ENCODE data around the gene DNAJA1. TPM values are rescaled to one million over a fixed set of nuclear protein-coding genes. Genes with fewer than 3 reads are reported as not detected.
"Not testable (repeated sequence)": the region's sequence is repeated elsewhere in the genome, so short reads cannot be mapped to it uniquely, and the experiment has no call there.

DNAJA1 gene
- total RNA-seq, 4 donors from 2014 or later = 34.5 to 50.0 (median 44.0) TPM

DNA sequence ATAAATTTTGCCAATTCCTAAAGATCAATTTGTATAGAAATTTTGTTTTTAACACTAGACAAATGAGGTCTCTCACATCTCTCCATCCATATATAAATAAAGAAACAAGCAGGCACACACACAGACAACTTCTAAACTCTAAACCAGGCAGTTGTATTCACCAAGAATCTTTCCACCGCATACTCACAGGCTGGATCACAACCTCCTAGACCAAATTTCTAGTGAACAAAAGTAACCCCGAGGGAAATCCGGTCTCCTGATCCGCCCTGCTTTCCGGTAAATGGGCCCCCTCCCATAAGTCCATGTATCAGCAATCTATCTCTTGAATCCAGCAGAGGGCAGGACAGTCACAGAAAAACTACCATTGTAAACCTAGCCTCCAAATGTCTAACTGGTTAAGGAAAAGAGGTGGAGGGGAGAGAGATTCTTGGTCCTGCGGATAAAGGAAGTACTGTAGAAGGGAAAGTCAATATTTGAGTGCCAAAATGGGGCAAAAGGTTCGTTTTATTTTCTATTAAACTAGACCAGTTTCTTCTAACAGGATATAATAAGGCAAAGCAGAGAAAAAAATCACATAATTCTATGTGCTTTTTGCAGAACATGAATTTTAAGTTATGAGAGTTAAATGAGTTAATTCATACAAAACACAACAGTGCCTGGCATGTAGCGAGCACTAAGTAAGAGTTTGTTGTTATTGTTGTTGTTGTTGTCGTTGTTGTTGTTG is 56.2 kb downstream of the DNAJA1 start:
- TF ChIP-seq, protein P1, sequence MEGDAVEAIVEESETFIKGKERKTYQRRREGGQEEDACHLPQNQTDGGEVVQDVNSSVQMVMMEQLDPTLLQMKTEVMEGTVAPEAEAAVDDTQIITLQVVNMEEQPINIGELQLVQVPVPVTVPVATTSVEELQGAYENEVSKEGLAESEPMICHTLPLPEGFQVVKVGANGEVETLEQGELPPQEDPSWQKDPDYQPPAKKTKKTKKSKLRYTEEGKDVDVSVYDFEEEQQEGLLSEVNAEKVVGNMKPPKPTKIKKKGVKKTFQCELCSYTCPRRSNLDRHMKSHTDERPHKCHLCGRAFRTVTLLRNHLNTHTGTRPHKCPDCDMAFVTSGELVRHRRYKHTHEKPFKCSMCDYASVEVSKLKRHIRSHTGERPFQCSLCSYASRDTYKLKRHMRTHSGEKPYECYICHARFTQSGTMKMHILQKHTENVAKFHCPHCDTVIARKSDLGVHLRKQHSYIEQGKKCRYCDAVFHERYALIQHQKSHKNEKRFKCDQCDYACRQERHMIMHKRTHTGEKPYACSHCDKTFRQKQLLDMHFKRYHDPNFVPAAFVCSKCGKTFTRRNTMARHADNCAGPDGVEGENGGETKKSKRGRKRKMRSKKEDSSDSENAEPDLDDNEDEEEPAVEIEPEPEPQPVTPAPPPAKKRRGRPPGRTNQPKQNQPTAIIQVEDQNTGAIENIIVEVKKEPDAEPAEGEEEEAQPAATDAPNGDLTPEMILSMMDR (IDR thresholded peaks at IDR 0.05) = peak in 1 of 3 donors; percentile 83
- no peak for TF ChIP-seq POLR2A (IDR thresholded peaks at IDR 0.05)
- 10 to 12% methylated on average over 9 of the region's 9 CpGs for WGBS, 2 donors
- peak; percentile 79 to 93 for DNase-seq (ENCODE audit: low spot score in 2 of 2)
- intact Hi-C loops (cut with DNase I; ENCODE audit: low total_unique reads) = loop anchor here (2.0 to 5.0 kb wide), 2 partner anchors 86 to 144 kb away; partner anchors contain the start of gene B4GALT1
- no peak overlapping the region for H3K4me3 ChIP-seq (ENCODE audit: low read depth, poor library complexity, severe bottlenecking)

- 73 to 76% methylated on average over 5 of the region's 5 CpGs for WGBS, 2 donors
- no peak for DNase-seq (ENCODE audit: low spot score in 2 of 2)
- intact Hi-C loops (cut with DNase I; ENCODE audit: low total_unique reads) = loop anchor here (5.0 kb wide), 1 partner anchor 85 kb away; the partner anchor contains the start of gene B4GALT1
- H3K4me3 ChIP-seq (ENCODE audit: low read depth, poor library complexity, severe bottlenecking) = no peak overlapping the region
- TF ChIP-seq, protein P1 (IDR thresholded peaks at IDR 0.05) = no peak
- TF ChIP-seq POLR2A (IDR thresholded peaks at IDR 0.05) = no peak
Observed at GRCh38 chr9:33082128-33082527, 57.1 kb downstream of the DNAJA1 start.

GRCh38 chr9:33082538-33083326 is 57.7 kb downstream of the DNAJA1 start:
- intact Hi-C loops (cut with DNase I; ENCODE audit: low total_unique reads) = loop anchor here (5.0 kb wide), 1 partner anchor 85 kb away; the partner anchor contains the start of gene B4GALT1
- no peak for DNase-seq (ENCODE audit: low spot score in 2 of 2)
- H3K4me3 ChIP-seq (ENCODE audit: low read depth, poor library complexity, severe bottlenecking) = no peak overlapping the region
- 58 to 59% methylated on average over 8 of the region's 8 CpGs for WGBS, 2 donors
- TF ChIP-seq, protein P1 (IDR thresholded peaks at IDR 0.05) = no peak
- no peak for TF ChIP-seq POLR2A (IDR thresholded peaks at IDR 0.05)

GRCh38 chr9:33085672-33086071 is 60.6 kb downstream of the DNAJA1 start:
- intact Hi-C loops (cut with DNase I; ENCODE audit: low total_unique reads); DNase-seq (ENCODE audit: low spot score in 2 of 2); H3K4me3 ChIP-seq (ENCODE audit: low read depth, poor library complexity, severe bottlenecking): not testable (repeated sequence)
- 80 to 92% methylated on average over 9 of the region's 9 CpGs for WGBS, 2 donors

Other genes starting within 250 kb of the DNAJA1 start
- gene TMEM215, start 241.7 kb upstream of the DNAJA1 start, total RNA-seq = not detected
- 10 to 100 TPM; 25.4 to 33.5 (median 28.3) TPM for gene APTX, start 23.6 kb upstream of the DNAJA1 start, total RNA-seq
- 10 to 100 TPM; 14.7 to 17.5 (median 15.7) TPM for gene SMU1, start 51.4 kb downstream of the DNAJA1 start, total RNA-seq
- gene B4GALT1, start 142.1 kb downstream of the DNAJA1 start, total RNA-seq = 10 to 100 TPM; 40.9 to 59.6 (median 46.3) TPM
- not detected for gene SPINK4, start 214.9 kb downstream of the DNAJA1 start, total RNA-seq
- gene BAG1, start 239.4 kb downstream of the DNAJA1 start, total RNA-seq = 100 to 1,000 TPM; 122 to 220 (median 172) TPM
- gene CHMP5, start 239.8 kb downstream of the DNAJA1 start, total RNA-seq = 10 to 100 TPM; 55.3 to 81.5 (median 65.6) TPM

All from lower leg skin (tissue), 4 donors.